Endothelial cell of umbilical vein (primary cell): Measurements from ENCODE around the gene MCEMP1. TPM values are rescaled to one million over a fixed set of nuclear protein-coding genes. Genes with fewer than 3 reads are reported as not detected.

Source experiments
- BruUV-seq: library from RNA; stranded (reverse); fragments of 400-500 nt; replicated peaks from 2 replicates; lab custom pipeline; 2021; lab: Mats Ljungman, UMichigan
- CTCF ChIA-PET: fragments of 300-600, 350-600 bp; sonication (Branson Sonifier 250); formaldehyde crosslinking; loops from one replicate; lab custom pipeline; 2021; ENCODE audit warnings: antibody characterized with exemption, inconsistent platforms; lab: Charles Lee
- POLR2A ChIA-PET: fragments of 300-600, 350-600 bp; sonication (Branson Sonifier 250); formaldehyde crosslinking; loops from one replicate; lab custom pipeline; 2021; ENCODE audit warnings: antibody characterized with exemption, inconsistent platforms; lab: Charles Lee
- DNase-seq: peaks from one replicate; pipeline ENCODE4 v3.0.0-alpha.2; 2011; ENCODE audit warnings: low read depth, low spot score
- FAIRE-seq: peaks from 2 replicates; lab custom pipeline; 2011; peaks lifted over from hg19 to GRCh38; lab: Jason Lieb, UNC
- H2AFZ ChIP-seq: 2 replicates; pipeline ENCODE4 v1.6.0; 2012; ENCODE audit warnings: low read depth, low read length, control low read depth, inconsistent platforms
- H3K27ac ChIP-seq: 2 replicates; pipeline ENCODE4 v1.5.1; 2011; ENCODE audit warnings: low read depth, mild to moderate bottlenecking, control low read depth, low read length, moderate library complexity; ENCODE audit not compliant: insufficient read depth
- H3K27me3 ChIP-seq, 2 experiments: 2 replicates each; pipeline versions ENCODE4 v1.6.0 to v1.6.1; 2011; ENCODE audit warnings: low read length in 2 of 2, mixed read lengths in 1 of 2; ENCODE audit not compliant: control insufficient read depth in 2 of 2, insufficient read depth in 2 of 2
- H3K36me3 ChIP-seq, 2 experiments: 2 replicates in 1 of 2; 3 replicates in 1 of 2; pipeline ENCODE4 v1.5.1; 2011; ENCODE audit warnings: low read length in 2 of 2, mild to moderate bottlenecking in 1 of 2, moderate library complexity in 1 of 2; ENCODE audit not compliant: control insufficient read depth in 2 of 2, insufficient read depth in 2 of 2; ENCODE audit errors: extremely low read depth in 1 of 2
- H3K4me1 ChIP-seq: 3 replicates; pipeline ENCODE4 v1.5.1; 2011; ENCODE audit warnings: mild to moderate bottlenecking, low read length; ENCODE audit not compliant: control insufficient read depth, insufficient read depth; ENCODE audit errors: extremely low read depth
- H3K4me2 ChIP-seq: 2 replicates; pipeline ENCODE4 v1.6.1; 2011; ENCODE audit warnings: low read length, control low read depth, mixed read lengths; ENCODE audit not compliant: insufficient read depth
- H3K4me3 ChIP-seq, 3 experiments: fragments of 200-600 bp in 1 of 3; sonication (generic), shearing (Covaris generic) in 1 of 3; replicated peaks in 1 of 3; 2 replicates each; pipeline ENCODE4 v1.5.1; 2011 to 2016; ENCODE audit warnings: control low read depth in 3 of 3, low read length in 3 of 3, mild to moderate bottlenecking in 2 of 3, inconsistent platforms in 1 of 3, low read depth in 1 of 3, moderate library complexity in 1 of 3; ENCODE audit not compliant: insufficient read depth in 1 of 3
- H3K79me2 ChIP-seq: 2 replicates; pipeline ENCODE4 v1.6.0; 2012; ENCODE audit warnings: low read length, inconsistent platforms; ENCODE audit not compliant: control insufficient read depth, insufficient read depth
- H3K9ac ChIP-seq: replicated peaks from 2 replicates; pipeline ENCODE3; 2011; ENCODE audit warnings: low read length, control low read depth; ENCODE audit not compliant: insufficient read depth; ENCODE audit errors: extremely low read depth
- H3K9me1 ChIP-seq: replicated peaks from 3 replicates; pipeline ENCODE4 v1.6.0; 2011; ENCODE audit warnings: mild to moderate bottlenecking, low read length; ENCODE audit not compliant: control insufficient read depth, insufficient read depth; ENCODE audit errors: extremely low read depth
- H3K9me3 ChIP-seq: replicated peaks from 2 replicates; pipeline ENCODE4 v1.5.1; 2012; ENCODE audit warnings: low read length, inconsistent platforms; ENCODE audit not compliant: control insufficient read depth, insufficient read depth
- H4K20me1 ChIP-seq: replicated peaks from 2 replicates; pipeline ENCODE3; 2011; ENCODE audit warnings: mild to moderate bottlenecking, low read length; ENCODE audit not compliant: control insufficient read depth, insufficient read depth; ENCODE audit errors: extremely low read depth
- CTCF ChIP-seq, 2 donors: IDR thresholded peaks; 1 replicate in 1 of 2; 2 replicates in 1 of 2; pipeline ENCODE4 v1.5.1; 2011; ENCODE audit warnings: low read length in 2 of 2, mild to moderate bottlenecking in 2 of 2, moderate library complexity in 2 of 2, control low read depth in 1 of 2, inconsistent platforms in 1 of 2, low read depth in 1 of 2; ENCODE audit not compliant: insufficient read depth in 1 of 2; ENCODE audit errors: extremely low read depth in 1 of 2
- EZH2 ChIP-seq: IDR thresholded peaks from 2 replicates; pipeline ENCODE4 v1.6.1; 2012; ENCODE audit warnings: borderline replicate concordance, low read depth, mild to moderate bottlenecking, moderate library complexity, low read length, inconsistent platforms; ENCODE audit not compliant: severe bottlenecking
- FOS ChIP-seq: IDR thresholded peaks from 2 replicates; pipeline ENCODE4 v1.6.1; 2011; ENCODE audit warnings: mild to moderate bottlenecking, low read length, moderate library complexity, borderline replicate concordance; ENCODE audit not compliant: insufficient read depth
- GATA2 ChIP-seq: IDR thresholded peaks from 2 replicates; pipeline ENCODE4 v1.7.0; 2011; ENCODE audit warnings: low read depth, mild to moderate bottlenecking, moderate library complexity, mixed read lengths, low read length; ENCODE audit not compliant: insufficient read length, insufficient read depth
- JUN ChIP-seq: IDR thresholded peaks from 2 replicates; pipeline ENCODE4 v1.6.1; 2011; ENCODE audit warnings: borderline replicate concordance, low read depth; ENCODE audit not compliant: insufficient read length, insufficient read depth
- MAX ChIP-seq: IDR thresholded peaks from 2 replicates; pipeline ENCODE4 v1.6.1; 2011; ENCODE audit not compliant: insufficient read depth, insufficient read length
- MYC ChIP-seq: IDR thresholded peaks from one replicate; pipeline ENCODE4 v1.6.1; 2011; ENCODE audit warnings: mild to moderate bottlenecking, low read depth, low read length
- POLR2A ChIP-seq: IDR thresholded peaks from 2 replicates; pipeline ENCODE4 v1.6.1; 2012; ENCODE audit warnings: low read depth, mild to moderate bottlenecking, control low read depth, low read length
- POLR2AphosphoS5 ChIP-seq: IDR thresholded peaks from 2 replicates; pipeline ENCODE4 v1.6.1; 2012; ENCODE audit warnings: low read depth, mild to moderate bottlenecking, control low read depth, low read length, moderate library complexity; ENCODE audit not compliant: insufficient read depth
- dilution Hi-C: fragments of 300-500 bp; cut with MboI; formaldehyde crosslinking; loops from one replicate; pipeline ENCODE4 v1.15.0; 2019; ENCODE audit warnings: low sequenced_read_pairs; ENCODE audit not compliant: extremely low pct_ligation_motif_present
- intact Hi-C: fragments of 100-400 bp; cut with micrococcal nuclease; formaldehyde crosslinking; loops from one replicate; pipeline ENCODE4 v1.10.0; 2022
- polyA plus RNA-seq, 4 experiments: library from polyadenylated mRNA; depleted of rRNA in 3 of 4; stranded (reverse) in 3 of 4; unstranded in 1 of 4; fragments of >200 nt; gene quantifications; 2 replicates each; pipeline versions ENCODE4 v1.2.1 to v1.2.3, GENCODE V29; 2011 to 2012; ENCODE audit warnings: missing spikeins in 1 of 4
- total RNA-seq: library from RNA; stranded (reverse); gene quantifications from 2 replicates; pipeline ENCODE4 v1.2.3, GENCODE V29; 2021

Gene MCEMP1
- total and polyA plus RNA-seq, 2 donors (not counting 3 experiments of a cell fraction or from before 2014, with no cell fraction given): not detected

- FAIRE-seq (no peak), DNase-seq (no peak)
- intact Hi-C loops (no loop called here), dilution Hi-C loops (no loop called here)
- peaks cover 14% of the 10 kb centered on the region for H3K4me1 ChIP-seq
- H3K79me2 ChIP-seq: no peaks in the 10 kb centered on the region
- POLR2A ChIA-PET: no interaction called here
- CTCF ChIA-PET: interaction anchor here (0.6 to 3.8 kb wide), 3 partner anchors 26 to 145 kb away, joined by 3 to 23 read pairs (median 6); partner anchors contain the start of gene TRAPPC5
- no peaks in the 10 kb centered on the region for H3K9me3 ChIP-seq
- no peak overlapping the region for H3K9ac ChIP-seq
- peaks cover 0 to 2% of the 10 kb centered on the region in 2 experiments for H3K27me3 ChIP-seq
- no peak overlapping the region for H3K4me3 ChIP-seq
- no peak overlapping the region for H2AFZ ChIP-seq
- no peaks in the 10 kb centered on the region for H4K20me1 ChIP-seq
- H3K9me1 ChIP-seq: no peaks in the 10 kb centered on the region
- H3K4me2 ChIP-seq: no peak overlapping the region
- no peak for TF ChIP-seq GATA2
- no peak for TF ChIP-seq MYC
- no peak for TF ChIP-seq JUN
- TF ChIP-seq POLR2AphosphoS5: no peak
- no peak for TF ChIP-seq FOS
- TF ChIP-seq EZH2: no peak
- TF ChIP-seq CTCF (IDR thresholded peaks at IDR 0.05; ENCODE audit: extremely low read depth in 1 of 2, insufficient read depth in 1 of 2, low read depth in 1 of 2, low read length in 2 of 2): no peak
- TF ChIP-seq POLR2A: no peak
- no peak for TF ChIP-seq MAX
- H3K36me3 ChIP-seq: no peaks in the 10 kb centered on the region
- BruUV-seq: no TSS peak
- no peak overlapping the region for H3K27ac ChIP-seq
Measured at GRCh38 chr19:7654401-7654800, 22.5 kb upstream of the MCEMP1 start.
